Hindlimb muscle (tissue), 1 donor: Measurements from ENCODE around the gene PDE7B. TPM values are rescaled to one million over a fixed set of nuclear protein-coding genes. Genes with fewer than 3 reads are reported as not detected.
A peak's percentile ranks its signal among the peaks of the same experiment; 100 is the strongest.
"Not testable (repeated sequence)": the region's sequence is repeated elsewhere in the genome, so short reads cannot be mapped to it uniquely, and the experiment has no call there.

Experiments used
- DNase-seq: peaks from one replicate; pipeline ENCODE4 v3.0.0-alpha.2; 2013
- polyA plus RNA-seq: library from polyadenylated mRNA; unstranded; fragments of 120-200 nt; gene quantifications from one replicate; pipeline ENCODE4 v1.2.1, GENCODE V29; 2013; ENCODE audit not compliant: insufficient read length

PDE7B gene
- polyA plus RNA-seq, 1 donor, result 7.1 TPM

DNA sequence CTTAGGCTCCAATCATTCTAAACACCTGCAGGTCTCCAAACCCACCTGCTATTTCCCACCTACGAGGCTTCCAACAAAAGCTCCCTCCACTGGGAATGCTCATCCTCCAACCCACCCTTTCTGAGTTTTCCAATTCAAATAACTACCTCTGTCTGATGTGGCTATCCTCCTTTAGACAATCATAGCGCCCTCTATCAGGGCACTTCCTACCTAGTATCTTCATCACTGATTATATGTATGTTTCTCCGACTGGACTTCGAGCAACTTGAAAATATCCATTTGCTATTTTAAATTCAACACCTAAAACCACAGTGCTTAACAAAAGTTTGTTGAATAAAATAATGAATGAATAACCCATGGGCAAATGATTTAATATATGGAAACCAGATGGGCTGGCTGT, 357.3 kb downstream of the PDE7B start:
- DNase-seq, result no peak

DNA sequence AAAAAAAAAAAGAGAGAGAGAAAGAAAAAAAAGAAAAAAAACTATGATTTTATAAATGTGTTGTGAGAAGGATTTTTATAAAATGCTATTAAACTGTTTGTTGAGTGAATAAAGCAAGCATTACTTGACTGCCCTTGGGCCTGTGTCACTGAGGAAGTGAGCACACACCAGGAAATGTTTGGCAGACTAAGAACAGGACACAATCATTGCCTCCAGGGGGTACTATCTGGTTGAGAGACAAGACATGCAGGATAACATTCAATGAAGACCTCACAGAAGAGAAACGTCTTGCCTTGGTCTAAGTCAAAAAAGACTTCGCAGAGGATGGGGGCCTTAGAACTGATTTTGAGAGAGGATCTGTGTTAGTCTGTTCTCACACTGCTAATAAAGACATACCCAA, 358.0 kb downstream of the PDE7B start:
- DNase-seq, result no peak

DNA sequence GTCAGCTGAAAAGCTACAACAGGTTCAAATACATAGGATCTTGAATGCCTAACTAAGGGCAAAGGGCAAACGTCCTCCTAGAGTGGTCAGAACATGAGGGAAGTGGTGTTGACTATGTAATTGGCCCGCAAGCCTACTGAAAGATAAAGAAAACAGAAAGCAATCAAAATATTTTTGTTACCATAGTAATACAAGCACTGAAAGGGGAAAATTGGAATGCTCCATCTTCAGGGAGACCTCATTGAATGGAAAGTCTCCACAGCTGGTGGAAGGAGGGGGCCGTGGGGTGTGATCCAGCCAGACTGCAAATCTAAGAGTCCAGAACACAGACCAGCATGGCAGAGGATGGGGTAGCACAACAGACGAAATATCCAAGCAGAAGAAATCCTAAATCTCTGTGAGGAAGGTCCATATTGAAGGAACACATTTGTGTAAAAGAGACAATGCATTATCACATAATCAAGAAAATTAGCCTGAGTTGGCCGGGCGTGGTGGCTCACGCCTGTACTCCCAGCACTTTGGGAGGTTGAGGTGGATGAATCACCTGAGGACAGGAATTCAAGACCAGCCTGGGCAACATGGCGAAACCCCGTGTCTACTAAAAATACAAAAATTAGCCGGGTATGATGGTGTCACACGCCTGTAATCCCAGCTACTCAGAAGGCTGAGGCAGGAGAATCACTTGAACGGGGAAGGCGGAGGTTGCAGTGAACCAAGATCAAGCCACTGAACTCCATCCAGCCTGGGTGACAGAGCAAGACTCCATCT, 359.1 kb downstream of the PDE7B start:
- peak; percentile 34 for DNase-seq

DNA sequence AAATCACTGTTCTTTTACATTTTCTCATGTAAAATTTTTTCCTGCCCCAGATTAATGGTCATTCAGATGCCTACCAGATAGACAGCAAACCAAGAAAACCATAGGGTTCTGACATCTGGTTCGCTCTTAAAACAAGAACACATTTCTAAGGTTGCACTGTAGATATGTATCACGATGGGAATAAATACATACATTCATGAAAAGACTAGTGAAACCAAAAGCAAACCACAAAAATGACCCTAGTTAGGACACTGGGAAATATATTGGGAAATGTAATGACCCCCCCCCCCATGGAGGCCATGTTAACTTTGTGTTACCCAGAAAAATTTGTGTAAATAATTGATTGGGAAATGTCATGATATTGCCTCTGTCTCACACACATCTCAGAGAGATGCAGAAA, 361.1 kb downstream of the PDE7B start:
- no peak for DNase-seq

DNA sequence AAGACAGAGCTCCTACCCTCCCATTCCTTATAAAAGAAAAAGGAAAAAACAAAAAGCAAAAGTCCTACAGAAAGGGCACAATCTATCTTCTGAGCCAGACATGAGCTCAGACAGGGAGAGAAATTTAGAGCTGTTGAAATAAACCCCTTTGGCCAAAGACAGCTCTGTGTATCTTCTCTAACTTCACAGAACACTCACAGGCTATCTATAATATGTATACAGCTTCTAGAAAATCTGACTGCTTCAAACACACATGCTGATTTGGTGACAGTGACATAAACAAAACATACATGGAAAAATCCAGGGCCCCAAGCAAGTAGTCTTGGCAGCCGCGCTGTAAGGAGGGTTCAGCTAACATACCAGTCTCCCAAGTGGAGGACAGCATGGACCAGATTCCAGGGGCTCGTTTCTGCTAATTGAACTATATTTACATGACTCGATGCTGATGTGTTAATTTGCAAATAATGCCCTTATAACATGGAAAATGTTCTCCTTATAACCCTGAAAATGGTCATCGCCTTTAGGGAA, 361.6 kb downstream of the PDE7B start:
- DNase-seq, result no peak

DNA sequence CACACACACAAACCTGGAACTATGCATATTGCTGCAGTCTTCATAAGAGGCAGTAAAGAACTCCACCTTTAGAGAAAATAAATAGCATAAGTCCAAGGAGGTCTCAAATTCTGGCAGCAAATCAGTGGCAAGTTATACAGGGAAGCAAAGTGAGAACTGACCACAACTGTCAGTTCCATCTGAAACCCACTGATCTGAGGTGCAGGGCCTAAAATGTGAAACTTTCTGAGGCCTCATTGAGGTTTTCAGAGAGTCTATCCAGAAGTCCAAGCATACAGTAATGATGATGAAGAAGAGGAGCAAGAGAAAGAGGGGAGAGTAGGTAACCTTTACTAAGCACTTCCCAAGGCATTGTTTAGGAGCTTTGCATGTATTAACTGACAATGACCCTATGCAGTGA, 362.4 kb downstream of the PDE7B start:
- no peak for DNase-seq

DNA sequence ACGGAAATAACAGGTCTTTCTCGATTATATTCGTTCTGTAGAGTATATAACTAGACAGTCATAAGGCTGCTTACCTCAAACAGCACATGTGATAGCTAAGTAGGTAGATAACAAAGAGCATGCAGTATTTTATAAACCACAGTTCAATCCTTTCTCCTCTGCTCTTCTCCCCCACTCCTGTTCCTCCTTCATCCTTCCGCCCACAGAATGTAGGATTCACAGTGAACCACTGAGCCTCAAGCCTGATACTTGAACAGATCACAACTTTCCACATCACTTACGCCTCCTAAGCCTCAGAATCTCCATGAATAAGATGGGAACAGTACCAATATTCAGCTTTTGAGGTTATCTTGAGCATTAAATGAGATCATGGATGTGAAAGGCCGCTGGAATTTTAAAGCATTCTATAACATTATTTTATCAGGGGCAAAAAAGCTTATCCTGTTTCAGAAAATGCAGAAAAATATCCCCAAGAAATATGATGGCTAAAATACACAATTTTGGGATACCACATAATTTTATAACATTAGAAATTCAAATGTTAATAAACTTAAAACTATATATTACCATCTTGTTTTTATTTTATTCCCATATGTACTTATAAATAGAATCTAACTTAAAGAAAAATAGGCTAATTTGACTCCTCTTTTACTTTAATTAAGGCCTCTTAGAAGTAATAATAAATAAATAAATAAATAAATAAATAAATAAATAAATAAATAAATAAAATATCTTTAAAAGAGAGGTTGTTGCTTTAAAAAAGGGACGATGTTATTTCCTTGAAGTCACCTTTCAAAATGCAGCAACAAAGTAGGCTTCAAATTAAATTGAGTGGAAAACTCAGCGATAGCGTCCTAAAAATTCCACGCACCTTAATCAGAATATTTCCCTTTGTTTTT, 365.3 kb downstream of the PDE7B start:
- DNase-seq, result no peak

DNA sequence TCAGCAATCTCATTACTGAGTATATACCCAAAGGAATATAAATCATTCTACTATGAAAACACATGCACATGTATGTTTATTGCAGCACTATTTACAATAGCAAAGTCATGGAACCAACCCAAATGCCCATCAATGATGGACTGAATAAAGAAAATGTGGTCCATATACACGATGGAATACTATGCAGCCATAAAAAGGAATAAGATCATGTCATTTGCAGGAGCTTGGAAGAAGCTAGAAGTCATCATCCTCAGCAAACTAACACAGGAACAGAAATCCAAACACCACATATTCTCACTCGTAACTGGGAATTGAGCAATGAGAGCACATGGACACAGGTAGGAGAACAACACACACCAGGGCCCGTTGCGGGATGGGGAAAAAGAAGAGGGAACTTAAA, 373.5 kb downstream of the PDE7B start:
- DNase-seq, result not testable (repeated sequence)

DNA sequence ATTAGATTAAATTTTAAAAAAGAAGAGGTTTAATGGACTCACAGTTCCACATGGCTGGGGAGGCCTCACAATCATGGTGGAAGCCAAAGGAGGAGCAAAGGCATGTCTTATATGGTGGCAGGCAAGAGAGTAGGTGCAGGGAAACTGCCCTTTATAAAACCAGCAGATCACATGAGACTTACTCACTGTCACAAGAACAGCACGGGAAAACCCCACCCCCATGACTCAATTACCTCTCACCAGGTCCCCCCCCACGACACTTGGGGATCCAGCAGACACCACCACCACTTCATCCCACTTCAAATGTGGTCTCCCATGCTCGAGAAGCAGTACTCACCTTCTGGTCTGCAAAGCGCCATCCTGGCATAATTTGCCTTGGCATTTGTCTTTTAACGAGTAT, 374.0 kb downstream of the PDE7B start:
- DNase-seq, result no peak

DNA sequence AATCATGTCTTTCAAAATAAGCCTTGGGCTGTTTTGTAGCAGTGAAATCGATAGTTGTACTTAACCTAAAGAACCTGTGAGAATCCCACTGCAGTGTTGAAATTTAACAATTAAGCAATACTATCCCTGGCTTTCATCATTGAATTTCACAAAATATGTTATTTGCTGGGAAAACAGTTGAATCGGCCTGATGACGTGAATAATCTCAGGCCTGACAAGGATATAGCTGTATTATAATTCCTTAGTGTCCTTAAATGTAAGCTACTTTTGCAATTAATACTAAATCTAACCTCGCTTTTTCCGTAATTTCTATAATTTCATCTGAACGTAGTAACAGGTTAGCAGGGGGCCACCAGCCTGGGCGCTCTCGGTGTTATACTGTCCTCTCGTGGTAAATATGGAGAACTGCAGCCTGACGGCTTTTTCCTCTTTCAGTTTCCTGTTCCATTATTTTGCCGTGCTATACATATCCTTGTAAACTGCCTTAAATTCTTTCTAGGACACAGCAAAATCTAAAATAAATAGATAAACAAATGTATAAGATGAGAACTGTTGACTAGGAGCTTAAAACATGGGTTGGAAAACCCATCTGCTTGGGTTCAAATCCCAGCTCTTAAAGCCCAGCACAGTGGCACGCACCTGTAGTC, 374.6 kb downstream of the PDE7B start:
- DNase-seq, result peak; percentile 73

DNA sequence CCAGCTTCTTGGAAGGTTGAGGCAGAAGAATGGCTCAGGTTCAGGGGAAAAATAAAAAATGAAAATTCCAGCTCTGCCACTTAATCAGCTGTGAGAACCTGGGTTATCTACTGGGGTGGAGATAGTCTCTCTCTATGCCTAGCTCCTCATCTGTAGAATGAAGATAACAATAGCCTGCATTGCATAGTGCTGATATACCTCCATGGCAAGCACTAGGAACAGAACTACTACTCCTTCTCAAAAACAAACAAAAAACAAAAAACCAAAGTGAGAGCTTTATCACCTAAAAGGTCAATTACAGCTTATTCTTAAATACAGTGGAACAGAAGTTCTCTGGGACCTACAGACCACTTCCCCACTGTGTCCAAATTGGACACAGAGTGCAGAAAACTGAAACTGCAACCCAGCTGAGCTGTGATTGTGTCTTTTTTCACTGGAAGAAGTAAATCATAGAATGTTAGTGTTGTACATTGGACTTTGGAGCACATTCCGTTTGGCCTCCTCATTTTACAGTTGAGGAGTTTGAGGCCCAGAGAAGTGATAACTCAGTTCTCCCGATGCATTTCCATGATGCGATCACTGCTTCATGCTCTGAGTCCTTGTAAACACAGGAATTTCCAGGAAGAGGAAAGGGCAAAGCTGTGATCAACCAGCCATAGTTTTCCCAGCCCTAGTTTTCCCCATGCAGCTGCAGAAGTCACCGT, 375.3 kb downstream of the PDE7B start:
- no peak for DNase-seq

DNA sequence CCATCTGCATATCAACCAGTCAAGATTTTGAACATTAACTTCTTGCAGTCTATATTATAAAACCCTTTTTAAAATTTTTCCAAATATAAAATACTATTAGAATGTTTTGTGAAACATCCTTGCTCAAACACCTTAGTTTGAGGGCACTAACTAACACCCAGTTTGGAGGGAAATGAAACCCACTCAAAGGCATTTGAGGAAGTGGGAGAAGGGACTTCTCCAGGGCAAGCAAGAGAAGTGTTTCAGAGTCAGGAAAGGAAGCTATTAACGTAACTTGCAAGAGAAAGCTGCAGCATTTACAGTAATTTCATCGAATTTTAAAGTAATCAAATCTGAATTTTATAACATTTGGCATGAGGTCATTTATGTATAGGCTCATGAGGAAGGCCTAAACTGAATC, 377.3 kb downstream of the PDE7B start:
- DNase-seq, result no peak

DNA sequence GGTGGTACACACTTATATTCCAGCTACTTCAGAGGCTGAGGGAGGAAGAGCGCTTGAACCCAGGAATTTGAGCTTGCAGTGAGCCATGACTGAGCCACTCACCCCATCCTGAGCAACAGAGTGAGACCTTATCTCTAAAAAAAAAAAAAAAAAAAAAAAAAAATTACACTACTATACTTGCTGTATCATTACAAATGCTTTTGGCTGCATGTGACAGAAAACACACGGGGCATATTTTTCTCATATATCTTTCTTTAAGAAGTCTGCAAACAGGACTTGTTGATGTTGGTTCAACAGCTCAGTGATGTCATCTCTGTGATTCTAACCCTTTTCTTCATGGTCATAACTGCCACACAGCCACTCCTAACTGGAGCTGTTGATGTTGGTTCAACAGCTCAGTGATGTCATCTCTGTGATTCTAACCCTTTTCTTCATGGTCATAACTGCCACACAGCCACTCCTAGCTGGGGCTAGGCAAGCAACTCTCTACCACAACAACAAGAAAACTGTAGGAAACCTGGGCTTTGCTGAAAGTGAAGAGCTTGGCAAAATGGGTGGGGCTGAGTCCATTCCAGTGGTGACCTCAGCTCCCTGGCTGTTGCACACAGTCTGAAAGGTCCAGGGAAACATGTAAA, 378.8 kb downstream of the PDE7B start:
- DNase-seq, result no peak

DNA sequence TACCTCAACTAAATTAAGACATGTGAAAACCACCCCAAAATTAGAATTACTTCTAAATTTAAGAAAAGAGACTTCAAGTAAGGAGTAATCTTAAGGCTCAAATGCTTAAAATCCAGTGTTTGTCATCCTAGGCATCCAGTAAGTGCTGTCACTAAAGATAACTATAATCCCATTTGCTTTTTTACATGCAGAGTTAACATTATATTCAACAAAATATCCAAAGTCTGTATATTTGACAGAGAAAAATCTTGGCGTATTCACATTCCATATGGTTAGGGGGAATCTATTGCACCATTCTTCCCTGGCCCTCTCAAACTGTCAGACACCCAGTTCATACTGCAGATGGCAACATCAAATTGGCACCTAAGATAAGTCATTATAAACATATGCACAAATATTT, 381.2 kb downstream of the PDE7B start:
- DNase-seq, result no peak

DNA sequence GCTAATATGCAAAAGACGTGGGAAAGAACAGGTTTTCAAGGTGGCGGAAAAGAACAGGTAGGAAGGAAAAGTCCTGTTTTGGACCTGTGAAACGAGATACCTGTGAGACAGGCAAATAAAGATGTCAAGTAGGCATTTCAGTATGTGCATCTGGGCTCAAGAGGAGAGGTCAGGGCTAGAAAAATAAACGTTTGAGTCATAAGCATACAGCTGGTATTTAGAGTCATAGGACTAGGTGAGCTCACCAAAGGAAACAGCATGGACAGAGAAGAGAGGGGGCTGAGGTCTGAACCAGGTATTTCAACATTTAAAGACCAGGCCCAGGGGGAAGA, 383.7 kb downstream of the PDE7B start:
- no peak for DNase-seq

DNA sequence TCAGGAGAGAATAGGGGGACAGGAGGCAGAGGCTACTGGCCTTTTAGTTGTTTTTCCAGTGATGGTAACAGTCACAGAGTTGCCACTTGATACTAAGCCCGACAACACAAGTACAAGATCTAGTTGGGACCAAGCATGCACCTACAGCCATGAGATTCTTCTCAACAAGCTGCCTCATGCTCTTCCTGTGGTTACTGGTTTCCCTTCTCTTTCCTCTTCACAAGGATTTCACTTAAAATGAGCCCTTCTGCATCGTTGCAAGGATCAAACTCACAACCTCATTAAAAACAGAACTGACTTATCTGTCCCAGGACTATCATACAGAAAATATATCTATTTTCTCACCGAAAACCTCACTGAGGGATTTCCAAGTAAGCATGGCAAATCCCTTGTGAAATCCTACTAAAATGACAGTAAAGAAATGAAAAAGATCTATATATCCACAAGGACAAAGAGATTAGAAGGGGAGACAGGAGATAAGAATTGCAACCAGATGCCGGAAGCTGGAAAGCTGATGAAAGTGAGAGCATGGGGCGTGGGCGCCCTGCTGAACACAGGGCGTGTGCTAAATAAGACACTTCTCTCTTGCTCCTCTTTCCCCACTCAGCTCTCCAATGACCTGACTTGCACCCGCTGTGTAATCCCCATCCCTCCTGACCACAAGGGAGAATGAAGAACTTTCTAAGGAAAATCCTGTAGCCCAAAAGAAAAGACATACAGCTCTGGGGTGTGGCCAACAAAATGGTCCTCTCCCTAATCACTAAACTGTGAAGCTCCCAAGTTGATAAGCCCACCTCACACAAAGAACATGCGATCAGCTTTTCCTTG, 385.2 kb downstream of the PDE7B start:
- no peak for DNase-seq

DNA sequence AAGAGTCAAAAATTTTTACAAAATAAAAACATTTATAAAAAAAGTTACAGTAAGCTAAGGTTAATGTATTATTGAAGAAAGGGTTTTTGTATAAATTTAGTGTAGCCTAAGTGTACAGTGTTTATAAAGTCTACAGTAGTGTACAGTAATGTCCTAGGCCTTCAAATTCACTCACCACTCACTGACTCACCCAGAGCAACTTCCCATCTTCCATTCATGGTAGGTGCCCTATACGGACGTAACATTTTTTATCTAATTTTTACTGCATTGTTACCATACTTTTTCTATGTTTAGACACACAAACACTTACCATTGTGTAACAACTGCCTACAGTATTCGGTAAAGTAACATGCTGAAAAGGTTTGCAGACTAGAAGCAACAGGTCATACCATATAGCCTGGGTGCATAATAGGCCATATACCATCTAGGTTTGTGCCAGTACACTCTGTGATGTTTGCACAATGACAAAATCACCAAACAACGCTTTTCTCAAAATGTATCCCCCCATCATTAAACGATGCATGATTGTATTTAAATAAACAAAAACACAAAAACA, 392.6 kb downstream of the PDE7B start:
- no peak for DNase-seq
